ENCODE data around the gene NISCH.

NISCH gene

GRCh38 chr3:52436500-52437149, 18.8 kb upstream of the NISCH start:
- no peak for DNase-seq

DNA sequence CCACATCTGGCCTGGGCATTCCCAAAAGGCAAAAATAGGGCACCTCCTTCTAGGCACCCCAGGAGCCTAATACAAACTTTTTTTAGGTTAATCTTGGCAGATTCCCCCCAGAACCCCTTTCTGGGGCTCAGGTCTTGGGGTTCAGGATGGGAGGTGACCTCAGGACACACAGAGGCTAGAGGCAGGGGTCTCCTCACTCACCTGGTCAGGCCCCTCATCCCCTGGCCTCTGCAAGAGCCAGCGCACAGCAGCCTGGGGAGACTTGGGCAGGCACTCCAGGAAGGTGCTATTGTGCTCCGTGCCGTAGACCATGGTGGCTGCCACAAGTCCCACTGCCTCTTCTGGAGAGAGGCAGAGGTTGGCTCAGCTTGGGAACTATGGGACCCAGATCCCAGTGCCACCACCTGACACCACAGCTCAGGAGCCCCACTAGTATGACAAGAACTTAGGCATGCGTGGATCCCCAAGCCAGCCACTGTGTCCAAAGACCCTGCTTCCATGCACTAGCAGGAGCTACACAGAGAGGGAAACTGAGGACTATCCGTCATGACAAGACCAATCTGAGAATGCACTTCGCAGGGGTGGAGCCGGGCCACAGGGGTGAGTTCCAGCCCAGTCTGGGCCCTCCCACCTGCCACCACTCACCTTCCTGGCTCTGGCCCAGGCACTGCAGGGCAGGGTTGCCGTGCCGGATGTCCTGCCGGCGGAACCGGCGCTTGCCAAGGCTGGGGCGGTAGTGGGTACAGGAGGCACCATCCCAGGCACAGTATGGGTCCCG, 17.9 kb upstream of the NISCH start:
- DNase-seq: no peak

DNA sequence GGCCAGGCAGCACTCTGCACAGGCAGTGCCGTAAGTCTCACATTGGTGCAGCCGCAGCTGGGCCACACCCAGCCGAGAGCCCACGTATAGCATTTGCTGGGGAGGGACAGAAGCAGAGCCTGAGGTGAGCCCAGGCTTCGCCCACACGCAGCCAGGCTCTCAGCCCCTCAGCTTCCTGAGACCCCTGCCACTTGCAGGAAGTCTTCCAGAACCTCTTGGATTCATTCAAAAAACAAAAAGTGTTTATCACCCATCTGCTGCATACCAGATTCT, 17.4 kb upstream of the NISCH start:
- DNase-seq: no peak

DNA sequence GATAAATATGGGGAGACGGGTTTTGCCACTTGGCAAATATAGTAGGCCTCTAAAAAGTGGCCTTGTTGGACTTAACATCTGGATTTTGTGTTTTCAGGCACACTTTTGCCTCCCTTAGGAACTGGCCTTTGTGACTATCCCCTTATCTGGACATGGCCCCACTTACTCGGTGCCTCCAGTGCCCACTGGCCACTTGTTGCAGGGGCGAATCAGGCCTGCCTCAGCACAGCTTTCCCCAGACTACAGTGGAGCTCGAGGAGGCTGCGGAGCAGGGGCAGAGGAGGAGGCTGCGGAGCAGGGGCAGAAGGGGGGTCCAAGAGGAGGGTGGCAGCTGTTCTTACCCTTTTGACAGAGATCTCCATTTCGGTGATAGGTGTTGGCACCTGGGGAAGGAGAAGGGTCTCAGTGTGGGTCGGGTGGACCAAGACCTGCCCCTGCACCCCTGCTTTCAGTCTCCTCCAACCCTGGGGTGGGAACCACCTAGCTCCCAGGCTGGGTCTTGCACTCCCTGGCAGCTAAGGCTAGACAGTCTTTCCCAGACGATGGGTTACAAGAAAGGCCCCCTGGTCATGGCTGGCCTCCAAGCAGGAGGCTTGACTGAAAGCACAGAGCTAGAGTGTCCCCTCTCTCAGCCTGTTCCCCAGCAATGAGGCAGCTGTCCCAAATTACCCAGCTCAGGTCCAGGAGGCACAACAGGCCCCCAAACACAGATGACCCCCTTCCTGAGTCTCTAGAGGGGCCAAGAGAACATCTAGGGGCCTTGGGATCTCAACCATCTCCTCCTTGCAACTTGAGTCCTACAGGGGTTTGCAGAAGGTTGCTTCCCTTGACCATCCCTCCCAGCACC, 16.6 kb upstream of the NISCH start:
- DNase-seq: no peak

DNA sequence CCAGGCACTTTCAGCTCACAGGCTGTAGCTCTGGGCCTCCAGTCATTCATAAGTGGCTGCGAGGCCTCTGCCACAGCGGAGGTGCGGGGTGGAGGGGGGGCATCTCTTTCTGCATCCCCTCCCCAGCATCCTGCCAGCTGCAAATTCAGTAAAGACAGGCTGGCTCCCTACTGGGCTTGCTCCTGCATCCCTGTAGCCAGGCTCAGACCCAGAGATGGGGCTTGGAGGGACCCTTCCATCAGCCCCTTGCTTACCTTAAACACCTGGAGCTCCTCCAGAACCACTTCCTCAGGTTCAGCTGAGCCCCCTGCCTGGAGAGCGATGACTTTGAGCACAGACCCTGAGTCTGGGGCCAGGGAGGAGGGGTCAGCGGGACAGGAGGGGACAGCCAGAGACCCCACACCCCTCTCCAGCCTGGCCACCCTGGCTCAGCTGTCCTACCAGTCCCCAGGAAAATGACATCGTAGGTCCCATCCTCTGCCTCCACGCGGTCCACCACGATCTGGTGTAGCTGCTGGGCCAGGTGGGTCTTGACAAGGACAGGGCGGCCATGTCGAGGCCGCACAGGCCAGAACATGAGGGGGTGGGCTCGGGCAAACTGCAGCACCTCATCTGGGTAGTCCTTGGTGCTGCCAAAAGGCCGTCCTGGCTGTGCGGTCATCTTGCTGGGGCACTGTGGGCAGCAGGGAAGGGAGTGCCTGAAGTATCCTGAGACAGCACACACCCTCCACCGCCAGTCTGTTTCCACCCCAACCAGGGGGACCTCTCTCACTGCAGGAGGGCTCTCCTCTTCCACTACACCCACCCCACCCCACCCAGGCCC, 15.8 kb upstream of the NISCH start:
- no peak for DNase-seq

- DNase-seq: no peak
These were observed 15.2 kb upstream of the NISCH start for GRCh38 chr3:52440249-52440551.

DNA sequence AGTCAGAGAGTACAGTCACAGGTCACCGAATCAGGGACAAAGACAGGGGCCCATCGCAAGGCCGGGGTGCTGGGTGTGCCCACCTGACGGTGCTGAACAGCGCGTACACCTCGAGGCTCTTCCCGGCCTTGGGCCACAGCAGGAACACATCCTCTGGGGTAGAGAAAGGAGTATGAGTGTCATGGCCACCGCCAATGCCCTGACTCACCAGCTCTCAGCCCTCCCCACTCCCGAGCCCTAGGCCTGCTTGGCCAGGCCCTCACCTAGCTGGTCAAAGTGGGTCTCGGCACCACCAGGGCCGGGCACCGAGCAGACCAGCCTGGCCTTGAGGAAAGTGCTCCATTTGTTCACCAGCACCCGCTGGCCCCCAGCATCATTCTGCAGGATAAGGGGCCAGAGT, 14.7 kb upstream of the NISCH start:
- no peak for DNase-seq

DNA sequence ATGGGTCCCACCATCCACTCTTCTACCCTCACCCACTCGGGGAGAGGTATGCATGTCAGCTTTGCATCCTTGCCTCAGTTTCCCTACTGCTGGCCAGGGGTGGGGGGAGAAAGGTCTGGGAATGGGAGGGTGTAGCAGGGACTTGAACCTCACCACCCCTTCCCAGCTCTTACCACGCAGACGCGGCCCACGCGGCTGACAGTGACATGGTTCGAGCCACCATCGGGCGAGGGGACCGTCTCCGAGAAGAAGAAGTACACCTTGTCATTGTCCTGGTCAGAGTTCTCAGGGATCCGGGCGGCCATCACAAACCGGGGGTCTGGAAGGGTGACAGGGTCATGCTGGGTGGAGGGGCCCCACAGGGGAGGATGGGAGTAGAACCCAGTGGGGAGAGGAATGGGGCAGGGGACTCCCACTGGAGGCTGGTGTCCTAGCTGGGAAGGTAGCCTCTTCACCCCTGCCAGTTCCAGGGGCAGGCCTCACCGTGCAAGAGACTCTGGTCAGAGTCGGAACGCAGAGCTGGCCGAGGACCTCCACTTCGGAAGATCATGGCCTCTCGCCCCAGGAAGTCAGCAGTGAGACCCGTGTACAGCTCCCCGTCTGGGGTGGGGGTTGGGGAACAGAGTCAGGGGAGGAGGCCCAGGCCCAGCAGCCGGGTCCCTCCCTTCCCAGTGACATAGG, 14.2 kb upstream of the NISCH start:
- DNase-seq: no peak

- no peak for DNase-seq
These were observed 13.6 kb upstream of the NISCH start for GRCh38 chr3:52441772-52442332.

DNA sequence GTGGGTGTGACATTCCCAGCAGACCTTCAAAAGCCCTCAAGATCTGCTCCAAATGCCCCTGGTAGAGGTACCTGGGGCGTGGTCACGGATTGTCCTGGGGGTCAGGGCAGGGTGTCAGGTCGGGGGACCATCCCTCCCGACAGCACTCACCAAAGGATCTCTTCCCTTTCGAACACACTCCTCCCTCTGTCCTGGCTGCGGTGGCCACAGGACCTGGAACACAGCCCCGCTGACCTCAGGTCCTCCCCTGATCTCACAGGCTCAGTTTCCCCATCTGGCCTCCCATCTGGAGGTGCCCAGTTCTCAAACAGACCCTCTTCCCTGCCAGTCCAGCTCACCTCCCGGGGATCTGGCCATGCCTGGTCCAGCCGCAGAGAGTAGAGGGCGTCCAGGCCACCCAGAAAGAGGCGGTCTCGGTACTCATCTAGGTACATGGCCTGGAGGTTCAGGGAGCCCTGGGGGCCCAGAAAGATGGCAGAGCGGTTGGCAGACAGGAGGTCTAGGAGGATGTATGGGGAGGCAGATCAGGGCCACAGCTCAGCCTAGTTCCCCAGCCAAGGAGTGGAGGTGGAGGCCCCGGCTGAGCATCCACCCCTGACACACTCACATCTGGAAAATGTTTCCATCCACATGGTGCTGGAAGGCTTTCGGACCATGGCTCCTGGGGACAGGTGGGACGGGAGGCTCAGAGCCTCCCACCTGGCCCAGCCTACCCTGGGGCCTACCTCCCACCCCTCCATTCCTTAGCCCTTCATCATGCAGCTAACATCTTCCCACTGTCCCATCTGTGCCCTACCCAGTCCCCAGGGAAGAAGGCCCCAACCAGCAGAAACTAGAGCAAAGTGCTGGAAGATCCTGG, 12.8 kb upstream of the NISCH start:
- no peak for DNase-seq

- no peak for DNase-seq
These were observed 12.2 kb upstream of the NISCH start for GRCh38 chr3:52443268-52443610.

DNA sequence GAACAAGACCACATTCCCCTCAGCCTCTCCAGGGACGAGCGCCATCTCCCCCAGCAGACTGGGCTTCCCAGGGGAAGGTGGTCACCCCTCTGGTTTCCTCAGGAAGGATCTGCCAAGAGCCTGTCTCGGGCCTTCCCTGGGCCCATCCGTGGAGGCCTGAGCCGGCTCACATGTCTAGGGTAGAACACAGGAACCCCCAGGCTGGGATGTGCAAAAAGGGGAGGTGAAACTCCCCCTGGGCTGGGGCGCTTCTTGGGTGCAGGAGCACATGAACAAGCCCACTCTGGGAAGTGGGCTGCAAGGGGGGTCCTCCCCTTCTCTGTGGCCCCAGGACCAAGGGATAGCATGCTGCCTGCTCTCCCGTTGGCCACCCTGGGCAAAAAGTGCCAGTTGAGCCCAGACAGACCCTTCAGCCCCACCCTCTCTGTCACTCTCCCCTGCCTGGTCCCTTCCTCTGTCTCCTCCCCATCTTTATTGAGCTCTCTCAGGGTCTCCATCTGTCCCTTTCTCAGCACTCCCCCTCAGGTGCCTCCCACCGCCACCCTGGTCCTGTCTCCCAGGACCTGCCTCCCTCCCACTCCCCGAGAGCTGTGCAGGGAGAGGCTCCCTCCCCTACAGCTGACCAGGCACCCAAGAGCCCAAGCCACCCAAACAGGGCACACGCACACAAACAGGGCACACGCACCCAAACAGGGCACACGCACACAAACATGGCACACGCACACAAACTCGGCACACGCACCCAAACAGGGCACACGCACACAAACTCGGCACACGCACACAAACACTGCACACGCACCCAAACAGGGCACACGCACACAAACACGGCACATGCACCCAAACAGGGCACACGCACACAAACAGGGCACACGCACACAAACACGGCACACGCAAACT, 11.4 kb upstream of the NISCH start:
- no peak for DNase-seq

GRCh38 chr3:52444860-52445793, 10.3 kb upstream of the NISCH start, which contains the start of gene SEMA3G:
SEMA3G (minus strand) TSS chr3:52445103; CDS start chr3:52445027, 76 bp downstream.
- peak; percentile 76 for DNase-seq

GRCh38 chr3:52446042-52446441, 9.4 kb upstream of the NISCH start:
- no peak for DNase-seq

- peak; percentile 80 for DNase-seq
These were observed 8.5 kb upstream of the NISCH start for GRCh38 chr3:52446631-52447511.

DNA sequence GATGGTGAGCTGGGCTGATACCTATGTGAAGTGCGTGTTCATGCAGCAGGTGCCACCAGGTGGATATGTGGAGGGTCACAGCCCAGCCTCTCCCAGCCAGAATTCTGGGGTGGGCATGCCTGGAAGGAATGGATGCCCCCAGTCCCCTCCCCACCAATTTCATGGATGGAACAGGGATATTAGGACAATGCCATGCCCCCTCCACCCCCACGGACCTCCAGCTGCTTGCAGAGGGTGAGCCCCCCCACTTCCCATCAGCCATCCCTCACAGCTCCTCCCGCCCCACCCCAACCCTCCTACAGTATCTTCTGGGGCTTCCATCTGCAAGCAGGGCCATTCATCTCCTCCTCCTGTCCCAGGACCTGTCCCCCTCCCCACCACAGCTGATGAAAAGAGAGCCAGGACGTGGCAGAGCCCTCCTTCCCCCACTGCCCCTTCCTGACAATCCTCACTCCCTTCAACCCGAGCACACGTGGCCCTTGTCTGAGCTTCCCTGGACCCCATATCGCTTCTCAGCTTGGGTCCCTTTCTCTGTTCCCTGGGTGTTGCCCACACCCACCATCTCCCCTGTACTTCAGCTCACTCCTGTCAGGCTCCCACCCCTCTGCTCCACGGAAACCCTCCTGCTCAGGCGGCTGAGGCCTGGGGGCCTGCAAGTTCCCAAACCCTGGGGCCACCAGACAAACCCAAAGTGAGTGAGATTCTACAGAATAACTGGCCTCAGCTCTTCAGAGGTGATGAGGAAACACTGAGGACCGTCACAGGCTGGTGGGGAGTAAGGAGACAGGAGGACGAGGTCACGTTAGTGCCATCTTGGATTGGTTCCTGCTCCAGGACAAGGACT, 7.7 kb upstream of the NISCH start:
- no peak for DNase-seq

Data from CD4-positive, alpha-beta T cell treated with Interleukin-17A for 4 hours (primary cell).